ENCODE data around the gene UFD1.

The UFD1 gene

DNA sequence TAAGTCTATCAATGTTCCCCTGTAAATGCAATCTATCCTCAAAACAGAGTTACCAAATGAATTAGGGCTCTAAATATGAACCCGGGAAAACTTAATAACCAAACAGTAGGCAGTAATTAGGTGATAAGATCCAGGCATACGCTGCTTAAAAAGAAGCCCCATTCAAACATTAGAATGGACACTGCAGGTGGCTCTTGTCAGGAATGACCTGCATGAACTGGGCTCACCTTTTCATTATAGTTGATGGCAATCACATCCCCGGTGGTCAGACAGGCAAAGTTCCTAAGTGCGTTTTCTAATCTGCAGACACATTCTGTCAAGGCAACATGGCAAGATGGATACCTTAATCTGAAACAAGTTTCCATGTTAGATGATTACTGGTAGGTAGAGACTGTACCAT lies 14.0 kb downstream of the UFD1 start:
- TF ChIP-seq, protein P1, sequence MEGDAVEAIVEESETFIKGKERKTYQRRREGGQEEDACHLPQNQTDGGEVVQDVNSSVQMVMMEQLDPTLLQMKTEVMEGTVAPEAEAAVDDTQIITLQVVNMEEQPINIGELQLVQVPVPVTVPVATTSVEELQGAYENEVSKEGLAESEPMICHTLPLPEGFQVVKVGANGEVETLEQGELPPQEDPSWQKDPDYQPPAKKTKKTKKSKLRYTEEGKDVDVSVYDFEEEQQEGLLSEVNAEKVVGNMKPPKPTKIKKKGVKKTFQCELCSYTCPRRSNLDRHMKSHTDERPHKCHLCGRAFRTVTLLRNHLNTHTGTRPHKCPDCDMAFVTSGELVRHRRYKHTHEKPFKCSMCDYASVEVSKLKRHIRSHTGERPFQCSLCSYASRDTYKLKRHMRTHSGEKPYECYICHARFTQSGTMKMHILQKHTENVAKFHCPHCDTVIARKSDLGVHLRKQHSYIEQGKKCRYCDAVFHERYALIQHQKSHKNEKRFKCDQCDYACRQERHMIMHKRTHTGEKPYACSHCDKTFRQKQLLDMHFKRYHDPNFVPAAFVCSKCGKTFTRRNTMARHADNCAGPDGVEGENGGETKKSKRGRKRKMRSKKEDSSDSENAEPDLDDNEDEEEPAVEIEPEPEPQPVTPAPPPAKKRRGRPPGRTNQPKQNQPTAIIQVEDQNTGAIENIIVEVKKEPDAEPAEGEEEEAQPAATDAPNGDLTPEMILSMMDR (IDR thresholded peaks at IDR 0.05), result no peak

DNA sequence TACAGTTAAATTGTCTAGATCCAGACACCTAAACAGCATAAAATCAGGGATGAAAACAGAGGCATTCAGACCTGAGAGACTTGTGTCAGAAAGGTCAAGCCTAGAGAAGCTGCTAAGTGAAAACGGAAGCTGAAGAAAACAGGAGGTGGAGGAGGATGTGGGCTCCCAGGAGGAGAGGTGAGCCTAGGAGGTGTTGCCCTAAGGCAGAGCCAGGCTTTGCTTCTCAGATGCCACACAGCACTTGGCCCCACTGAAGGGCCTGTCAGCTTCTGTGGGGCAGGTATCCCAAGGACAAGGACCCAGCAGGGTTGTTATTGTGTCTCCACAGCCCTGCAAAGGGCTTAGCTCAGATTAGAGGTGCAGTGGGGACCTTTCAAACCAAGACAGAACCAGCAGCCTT lies 14.4 kb downstream of the UFD1 start:
- TF ChIP-seq, protein P1 (IDR thresholded peaks at IDR 0.05), result no peak

DNA sequence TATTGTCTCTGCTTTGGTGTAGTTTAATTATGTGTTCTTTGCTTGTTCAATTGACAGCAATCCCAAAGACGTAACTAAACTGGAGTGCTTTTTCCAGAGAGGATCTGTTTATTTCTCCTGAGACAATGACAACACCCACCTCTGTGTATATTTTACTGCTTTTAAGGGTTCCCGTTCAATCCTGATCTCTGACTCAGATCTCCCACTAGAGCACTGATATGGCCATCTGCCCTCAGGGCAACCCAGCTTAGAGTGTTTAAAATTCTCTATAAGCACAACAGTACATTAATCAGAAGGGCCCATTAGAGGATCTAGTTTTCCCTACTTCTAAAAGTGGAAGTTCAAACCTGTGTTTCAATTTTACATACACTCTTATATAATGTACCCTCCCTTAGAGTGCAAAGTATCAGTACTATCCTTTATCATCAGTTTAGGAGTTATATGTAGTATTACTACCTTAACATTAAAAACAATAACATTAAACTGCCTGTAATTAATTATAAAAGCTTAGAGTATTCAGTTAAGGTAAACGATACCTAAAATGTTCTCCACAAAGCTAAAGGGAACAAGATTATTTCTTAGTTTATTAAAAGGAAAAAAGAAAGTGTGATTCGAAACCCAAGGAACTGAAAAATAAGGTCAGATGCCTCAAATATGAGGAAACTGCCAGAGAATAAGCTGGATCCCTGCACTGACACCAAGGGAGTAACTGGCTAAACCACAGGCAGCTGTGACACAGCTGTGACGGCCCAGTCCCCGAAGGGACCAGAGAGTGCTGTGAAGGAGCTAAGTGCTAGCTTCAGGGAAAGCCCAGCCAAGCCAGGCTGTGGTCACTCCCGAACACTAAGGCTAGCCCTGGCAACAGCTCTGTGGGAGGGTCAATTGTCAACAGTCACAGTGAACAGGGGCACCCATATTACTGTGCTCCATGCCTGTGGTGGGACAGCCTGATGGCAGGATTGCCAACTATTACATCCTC lies 15.2 kb downstream of the UFD1 start:
- TF ChIP-seq, protein P1 (IDR thresholded peaks at IDR 0.05), result no peak

- TF ChIP-seq, protein P1 (IDR thresholded peaks at IDR 0.05), result no peak
Measured at GRCh38 chr22:19463008-19463407, 16.0 kb downstream of the UFD1 start.

DNA sequence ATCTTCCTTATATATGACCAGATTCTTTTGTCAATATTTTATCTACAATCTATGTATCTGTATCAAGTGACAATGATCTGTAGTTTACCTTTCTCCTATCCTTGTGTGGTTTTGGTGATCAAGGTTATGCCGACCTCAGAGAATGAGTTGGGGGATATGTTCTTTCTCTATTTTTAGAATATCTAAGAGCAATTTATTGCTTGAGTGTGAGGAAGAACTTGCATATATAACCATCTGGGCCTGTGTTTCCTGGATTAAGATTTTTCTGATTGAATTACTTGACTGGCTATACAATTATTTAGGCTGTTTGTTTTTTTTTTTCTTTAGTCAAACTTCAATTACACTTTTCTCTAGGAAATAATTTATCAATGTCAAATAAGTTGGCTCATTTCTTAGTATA lies 17.5 kb downstream of the UFD1 start:
- TF ChIP-seq, protein P1 (IDR thresholded peaks at IDR 0.05), result no peak

- TF ChIP-seq, protein P1 (IDR thresholded peaks at IDR 0.05), result no peak
Measured at GRCh38 chr22:19460036-19460435, 19.0 kb downstream of the UFD1 start.

DNA sequence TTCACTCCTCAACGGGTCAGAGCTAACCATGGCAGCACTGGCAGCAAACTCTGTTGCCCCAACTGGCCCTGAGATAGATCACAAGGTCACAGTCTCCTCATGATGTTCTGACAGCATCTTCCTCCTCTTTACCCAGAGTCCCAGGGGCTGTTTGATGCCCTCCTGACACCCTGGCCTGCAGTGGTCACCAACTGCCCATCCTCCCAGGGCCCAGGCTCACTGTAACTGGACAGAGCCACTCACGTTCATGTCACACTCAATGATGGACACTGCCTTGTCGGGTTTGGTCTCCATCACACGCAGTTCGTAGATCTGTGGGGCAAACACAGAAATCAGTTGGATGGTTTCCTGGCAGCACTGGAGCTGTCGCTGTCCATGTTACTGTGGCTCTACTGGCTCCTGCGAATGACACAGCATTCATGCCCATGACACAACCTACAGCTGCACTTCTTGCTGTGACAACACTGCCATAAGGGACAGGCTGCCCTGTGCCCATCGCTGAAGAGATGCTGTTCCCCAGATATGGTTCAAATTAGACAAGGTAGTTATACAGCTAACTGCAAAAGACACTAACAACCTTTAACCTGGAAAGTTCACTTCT lies 21.1 kb downstream of the UFD1 start:
- TF ChIP-seq, protein P1 (IDR thresholded peaks at IDR 0.05), result no peak

All from LNCAP (cell line).